Endothelial cell (in vitro differentiated cells): Measurements from ENCODE around the gene GNLY. TPM values are rescaled to one million over a fixed set of nuclear protein-coding genes. Genes with fewer than 3 reads are reported as not detected.

Experiments
- DNase-seq: peaks from one replicate; pipeline ENCODE4 v3.0.0; 2021; ENCODE audit warnings: low spot score
- H3K27ac Mint-ChIP-seq: one replicate; pipeline ENCODE4 v1.8.0; 2021; ENCODE audit warnings: mixed read lengths, inconsistent platforms; ENCODE audit not compliant: unreplicated experiment
- H3K27me3 Mint-ChIP-seq: one replicate; pipeline ENCODE4 v1.8.0; 2021; ENCODE audit warnings: mild to moderate bottlenecking, moderate library complexity, mixed read lengths, inconsistent platforms; ENCODE audit not compliant: unreplicated experiment
- H3K36me3 Mint-ChIP-seq: one replicate; pipeline ENCODE4 v1.8.0; 2021; ENCODE audit warnings: mild to moderate bottlenecking, low read depth, mixed read lengths, inconsistent platforms; ENCODE audit not compliant: unreplicated experiment
- H3K4me1 Mint-ChIP-seq: one replicate; pipeline ENCODE4 v1.8.0; 2021; ENCODE audit warnings: mild to moderate bottlenecking, mixed read lengths, inconsistent platforms; ENCODE audit not compliant: unreplicated experiment
- H3K4me3 Mint-ChIP-seq: one replicate; pipeline ENCODE4 v1.8.0; 2021; ENCODE audit warnings: mild to moderate bottlenecking, mixed read lengths, inconsistent platforms; ENCODE audit not compliant: unreplicated experiment
- H3K9me3 Mint-ChIP-seq: one replicate; pipeline ENCODE4 v1.8.0; 2021; ENCODE audit warnings: mixed read lengths, inconsistent platforms; ENCODE audit not compliant: unreplicated experiment
- CTCF ChIP-seq: fragments of 200-600 bp; sonication (generic); IDR thresholded peaks from one replicate; pipeline ENCODE4 v1.5.0; 2021; ENCODE audit warnings: antibody characterized with exemption; ENCODE audit not compliant: unreplicated experiment
- total RNA-seq: library from RNA; stranded (reverse); fragmentation: NEBNext Ultra II Directional; extraction: Animal tissue kit (Norgen Biotek cat#: 25700); gene quantifications from one replicate; pipeline ENCODE4 v1.2.1, GENCODE V29; 2021; ENCODE audit not compliant: unreplicated experiment

The GNLY gene
- total RNA-seq, 1 donor from 2014 or later = not detected

GRCh38 chr2:85709401-85709811 is 15.2 kb downstream of the GNLY start:
- H3K4me3 Mint-ChIP-seq = no peak overlapping the region
- peaks cover 62% of the 10 kb centered on the region for H3K4me1 Mint-ChIP-seq
- H3K36me3 Mint-ChIP-seq = no peaks in the 10 kb centered on the region
- no peak overlapping the region for H3K27ac Mint-ChIP-seq
- peaks cover 8% of the 10 kb centered on the region for H3K27me3 Mint-ChIP-seq
- DNase-seq = no peak
- no peaks in the 10 kb centered on the region for H3K9me3 Mint-ChIP-seq
- TF ChIP-seq CTCF = no peak

- Mint-ChIP-seq H3K4me3 (peak overlapping the region; percentile 21), H3K4me1 (peaks cover 48% of the 10 kb centered on the region), H3K36me3 (no peaks in the 10 kb centered on the region), H3K9me3 (no peaks in the 10 kb centered on the region), H3K27me3 (peaks cover 8% of the 10 kb centered on the region), H3K27ac (peak overlapping the region; percentile 70)
- no peak for DNase-seq
- TF ChIP-seq CTCF = no peak
Observed at GRCh38 chr2:85710687-85711577, 16.8 kb downstream of the GNLY start.

GRCh38 chr2:85711578-85712060 is 17.5 kb downstream of the GNLY start:
- no peaks in the 10 kb centered on the region for H3K36me3 Mint-ChIP-seq
- peaks cover 41% of the 10 kb centered on the region for H3K4me1 Mint-ChIP-seq
- H3K4me3 Mint-ChIP-seq = no peak overlapping the region
- peak overlapping the region; percentile 18 for H3K27ac Mint-ChIP-seq
- TF ChIP-seq CTCF = no peak
- no peak for DNase-seq
- peaks cover 8% of the 10 kb centered on the region for H3K27me3 Mint-ChIP-seq
- no peaks in the 10 kb centered on the region for H3K9me3 Mint-ChIP-seq

GRCh38 chr2:85712336-85712735 is 18.2 kb downstream of the GNLY start:
- H3K27ac Mint-ChIP-seq = peak overlapping the region; percentile 64
- no peak overlapping the region for H3K4me3 Mint-ChIP-seq
- H3K36me3 Mint-ChIP-seq = no peaks in the 10 kb centered on the region
- H3K9me3 Mint-ChIP-seq = no peaks in the 10 kb centered on the region
- DNase-seq = no peak
- H3K27me3 Mint-ChIP-seq = peaks cover 8% of the 10 kb centered on the region
- no peak for TF ChIP-seq CTCF
- H3K4me1 Mint-ChIP-seq = peaks cover 36% of the 10 kb centered on the region
